Measurements from ENCODE around the gene COBL.
"Not testable (repeated sequence)": the region's sequence is repeated elsewhere in the genome, so short reads cannot be mapped to it uniquely, and the experiment has no call there.

Gene COBL

DNA sequence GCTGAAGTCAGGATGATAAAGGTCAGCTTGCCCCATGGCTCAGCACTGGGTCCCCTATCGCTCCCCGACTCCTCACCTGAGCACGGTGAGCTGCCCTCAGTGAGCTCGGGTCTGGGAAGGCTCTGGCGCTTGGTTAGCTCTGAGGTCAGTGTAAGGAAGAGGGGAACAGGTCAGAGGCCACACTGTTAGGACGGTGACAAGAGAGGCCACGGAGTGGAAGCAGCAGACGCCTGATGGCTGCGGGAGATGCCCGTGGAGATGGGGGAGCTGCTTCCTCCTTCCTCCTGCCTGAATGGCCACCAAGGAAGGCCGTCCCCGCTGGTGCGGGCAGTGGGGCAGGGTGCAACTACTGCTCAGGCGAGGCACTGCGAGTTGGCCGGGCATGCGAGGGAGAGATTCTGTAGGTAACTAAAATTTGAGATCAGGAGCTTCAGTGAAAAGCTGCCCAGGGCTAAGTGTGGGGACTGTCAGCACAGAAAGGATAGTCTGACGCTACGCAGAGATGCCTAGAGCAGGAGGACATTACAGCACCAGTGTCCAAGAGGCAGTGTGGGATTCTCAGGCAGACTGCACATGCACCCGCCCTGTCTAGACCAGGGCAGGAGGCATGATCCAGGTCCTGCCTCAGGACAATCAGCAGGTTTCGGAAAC, 302.6 kb downstream of the COBL start:
- no peak for DNase-seq

DNA sequence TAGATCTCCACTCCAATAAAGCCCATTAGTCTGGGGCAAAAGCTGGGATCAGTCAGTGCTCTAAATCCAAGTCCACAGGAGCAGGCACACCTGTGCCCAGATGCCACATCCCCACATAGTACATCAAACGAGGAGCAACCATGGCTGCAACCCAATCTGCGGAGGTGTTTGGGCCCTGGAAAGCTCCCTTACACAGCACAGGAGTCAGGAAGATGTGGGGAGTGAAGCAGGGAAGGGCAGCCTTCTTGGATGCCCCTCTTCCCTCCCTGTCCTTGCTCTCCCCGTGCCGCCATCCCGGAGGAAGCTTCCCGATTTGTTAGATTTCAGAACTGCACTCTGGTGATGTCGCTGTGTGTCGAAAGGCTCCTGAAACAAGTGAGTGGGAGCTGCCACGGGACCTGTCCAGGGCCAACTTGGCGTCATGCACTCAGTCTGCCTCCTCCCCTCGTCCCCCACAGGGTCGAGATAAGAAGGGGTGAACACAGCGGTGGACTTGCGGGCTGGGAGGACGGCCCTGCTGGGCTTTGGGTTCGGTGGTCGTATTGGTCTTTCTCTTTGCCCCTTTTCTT, 303.3 kb downstream of the COBL start:
- no peak for DNase-seq

DNA sequence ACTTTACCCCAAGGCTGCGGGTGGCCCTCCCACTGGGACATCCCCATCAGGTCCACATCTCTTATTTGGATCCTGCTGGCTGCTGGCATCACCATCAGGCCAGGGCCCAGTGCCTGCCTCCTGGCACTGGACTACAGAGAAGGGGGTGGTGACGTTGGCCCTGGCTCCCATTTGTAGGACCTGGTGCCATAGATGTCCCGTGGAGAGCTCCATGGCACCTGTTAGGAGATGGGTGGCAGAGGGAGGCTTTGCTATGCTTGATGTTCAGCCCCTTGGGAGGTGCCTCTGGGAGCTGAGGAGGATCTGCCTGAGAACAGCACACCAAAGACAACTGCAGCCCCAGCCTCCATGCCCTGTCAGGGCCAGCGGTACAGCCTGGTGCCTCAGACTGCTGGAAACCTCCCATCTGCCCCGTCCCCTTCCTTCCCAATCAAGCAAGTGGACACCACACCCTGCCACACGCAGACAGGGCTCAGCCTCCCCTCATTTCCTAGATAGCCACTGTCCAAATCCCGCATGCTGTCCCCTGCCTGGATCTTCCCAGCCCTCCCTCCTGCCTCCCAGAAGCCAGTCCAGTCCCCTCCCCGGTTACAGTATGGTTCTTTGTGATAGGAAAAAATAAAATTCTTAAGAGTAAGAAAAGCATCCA, 303.9 kb downstream of the COBL start:
- DNase-seq, result no peak

DNA sequence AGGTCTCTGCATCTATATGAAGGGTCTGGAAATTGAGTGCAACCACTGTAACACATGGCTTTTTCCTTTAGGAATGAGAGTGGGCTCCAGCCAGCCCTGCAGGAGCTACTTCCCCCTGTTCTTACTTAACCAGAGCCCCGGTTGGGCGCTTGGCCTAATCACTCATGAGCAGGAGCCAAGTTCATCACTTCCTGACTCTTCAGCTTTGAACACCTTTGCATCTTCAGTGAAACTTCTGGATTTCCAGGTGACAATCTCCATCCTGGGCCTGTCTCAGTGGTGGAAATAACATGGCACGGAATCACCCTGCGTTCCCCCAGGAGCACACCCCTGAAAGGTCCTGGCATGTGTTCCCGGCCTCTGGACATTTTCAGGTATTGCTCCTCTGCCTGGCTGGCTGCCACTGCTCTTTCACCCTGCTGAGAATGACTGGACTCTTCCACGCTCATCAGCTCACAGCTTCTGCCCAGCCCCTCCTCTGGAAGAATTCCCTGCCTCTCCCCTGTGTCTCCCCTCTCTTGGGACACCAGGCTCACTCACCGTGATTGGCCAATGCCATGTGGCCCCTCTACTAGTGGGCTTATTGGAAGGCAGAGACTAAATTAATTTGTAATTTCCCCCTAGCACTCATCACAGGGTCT, 304.8 kb downstream of the COBL start:
- no peak for DNase-seq

DNA sequence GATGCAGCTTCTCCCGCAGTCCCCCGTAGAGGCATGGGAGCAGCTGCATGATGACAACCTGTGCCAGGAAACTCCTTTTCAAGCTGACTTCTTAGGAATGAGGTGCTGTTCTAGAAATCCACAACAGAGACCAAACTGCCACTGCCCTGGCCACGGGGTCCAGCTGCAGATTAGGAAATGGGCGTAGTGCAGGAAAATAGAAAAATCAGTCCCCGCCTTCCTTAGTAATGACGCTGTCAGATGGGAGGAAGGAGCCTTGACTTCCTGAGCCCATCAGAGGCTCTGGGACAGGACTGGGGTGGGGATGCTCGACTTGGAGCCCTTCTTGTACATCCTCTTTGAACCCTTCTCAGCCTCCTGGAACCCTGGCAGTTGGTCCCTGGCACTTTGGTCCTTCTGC, 306.1 kb downstream of the COBL start:
- DNase-seq, result no peak

DNA sequence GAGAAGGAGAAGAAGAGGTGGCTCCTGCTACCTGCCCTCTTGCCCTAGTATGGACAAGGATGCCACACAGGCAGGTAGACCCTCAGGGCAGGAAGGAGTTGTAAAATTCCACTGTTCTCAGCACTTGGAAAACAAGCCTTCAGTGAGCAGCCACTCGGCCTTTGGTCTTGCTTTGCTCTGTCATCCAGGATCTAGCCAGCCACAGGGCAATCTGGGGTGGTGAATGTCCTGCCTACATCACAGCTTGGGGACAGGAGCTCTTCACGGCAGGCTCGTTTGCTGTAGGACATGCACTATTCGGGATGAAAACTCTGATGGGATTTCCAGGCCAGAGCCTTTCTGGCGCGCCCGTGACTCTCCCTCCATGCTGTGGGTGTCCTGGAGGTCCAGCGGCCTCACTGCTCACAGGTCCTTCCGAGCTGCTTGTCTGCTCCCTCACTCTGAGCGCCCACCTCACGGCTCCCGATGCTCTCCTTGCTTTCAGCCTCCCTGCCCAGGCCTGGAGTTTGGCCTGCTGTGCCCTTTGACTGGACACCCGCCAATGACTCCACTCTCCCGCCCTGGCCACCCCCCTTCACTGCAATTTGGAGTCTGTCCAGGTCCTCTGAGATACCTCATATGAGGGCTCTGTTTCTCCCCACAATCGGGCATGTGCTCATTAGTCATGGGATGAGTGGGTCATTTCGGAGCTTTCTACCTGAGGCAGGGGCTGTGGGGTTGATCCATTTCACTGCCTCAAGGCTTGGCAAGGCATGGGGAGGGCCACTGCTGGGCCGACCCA, 306.7 kb downstream of the COBL start:
- DNase-seq, result no peak

DNA sequence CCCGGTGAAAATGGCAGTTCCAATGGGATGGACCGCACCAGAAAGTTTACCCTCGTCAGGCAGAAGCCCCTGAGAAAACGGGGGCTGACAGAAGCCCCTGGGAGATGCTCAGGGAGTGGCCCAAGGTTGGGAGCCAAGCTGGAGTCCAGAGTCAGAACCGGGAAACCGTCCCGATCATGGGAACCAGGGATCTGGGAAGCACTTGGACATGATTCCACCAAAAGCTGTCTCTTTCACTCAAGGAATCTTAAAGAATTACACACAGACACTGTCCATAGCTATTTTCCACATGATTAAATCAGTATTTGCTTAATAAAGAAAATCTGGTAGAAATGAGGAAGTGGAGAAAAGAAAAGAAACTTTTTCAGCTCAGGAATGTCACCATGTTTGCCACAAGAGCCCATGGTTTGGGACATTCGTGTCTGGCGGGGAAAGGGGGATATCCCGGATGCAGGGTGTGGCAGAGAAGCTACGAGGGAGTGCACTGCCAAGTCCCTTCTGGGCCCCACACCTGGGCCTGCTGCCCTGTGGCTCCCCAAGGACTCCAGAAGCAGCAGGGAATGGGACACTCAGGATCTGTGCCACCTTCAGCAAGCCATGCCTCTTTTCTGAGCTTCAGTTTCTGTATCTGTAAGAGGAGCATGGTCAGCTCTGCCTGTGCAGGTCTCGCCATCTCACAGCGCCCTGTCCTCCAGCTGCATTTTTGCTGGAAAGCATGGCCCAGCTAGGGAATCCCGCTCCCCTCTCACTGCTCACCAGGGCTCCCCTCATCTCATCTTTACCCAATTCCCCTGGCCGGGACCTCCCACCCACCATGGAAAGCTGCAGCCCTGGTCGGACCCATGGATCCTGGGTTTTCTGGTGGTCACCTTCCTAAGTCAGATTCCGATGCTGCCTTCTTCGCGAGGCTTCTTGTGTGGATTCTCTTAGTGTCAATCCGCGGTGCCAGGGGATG, 308.8 kb downstream of the COBL start:
- no peak for DNase-seq

DNA sequence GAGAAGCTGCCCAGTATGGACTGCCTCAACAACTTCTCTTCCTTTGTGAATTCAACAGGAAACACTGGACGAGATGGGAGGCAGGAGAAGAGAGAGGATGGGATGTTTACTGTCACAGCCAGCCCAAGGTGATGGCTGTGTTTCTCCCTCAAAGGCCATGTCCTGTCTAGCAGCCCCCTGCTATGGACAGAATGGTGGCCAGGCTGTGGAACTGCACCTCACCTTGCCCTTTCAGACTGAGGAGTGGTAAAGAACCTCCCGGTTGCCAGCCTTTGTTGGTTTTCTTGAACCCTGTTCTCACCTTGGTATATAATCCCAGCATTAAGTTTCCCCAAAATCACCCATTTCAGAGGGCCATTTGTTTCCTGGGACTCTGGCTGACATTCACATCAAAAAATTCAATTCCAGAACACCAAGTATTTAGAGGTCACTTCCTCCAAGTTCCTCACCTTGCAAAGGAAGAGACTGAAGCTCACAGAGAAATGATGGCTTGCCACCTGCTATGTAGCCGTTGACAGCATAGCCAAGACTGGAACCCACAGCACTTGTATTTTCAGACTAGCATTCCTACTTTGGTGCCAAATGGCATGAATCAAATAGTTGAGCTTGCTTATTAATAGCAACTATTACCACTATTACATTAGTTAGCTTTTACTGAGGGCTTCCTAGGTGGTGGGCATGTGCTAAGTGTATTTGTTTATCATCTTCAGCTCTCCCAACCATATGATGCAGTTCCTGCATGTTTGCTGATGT, 309.9 kb downstream of the COBL start:
- DNase-seq, result no peak

DNA sequence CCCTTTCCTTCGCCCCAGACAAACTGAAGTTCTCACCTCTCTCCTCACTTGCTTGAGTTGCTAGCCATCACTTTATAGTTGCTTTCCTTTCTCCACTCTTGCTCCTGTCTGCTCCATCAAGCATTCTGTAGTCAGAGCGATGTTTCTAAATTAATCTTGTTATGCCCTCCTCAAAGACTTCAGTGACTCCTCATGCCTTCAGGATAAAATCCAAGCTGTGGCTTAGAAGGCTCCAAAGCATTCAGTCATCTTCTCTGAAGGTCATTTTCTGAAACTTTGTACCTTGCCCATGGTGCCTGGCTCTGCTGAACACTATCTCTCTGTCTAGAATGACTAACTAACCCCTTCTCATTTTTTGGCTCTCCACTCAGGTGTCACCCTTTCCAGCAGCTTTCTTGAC, 311.5 kb downstream of the COBL start:
- DNase-seq, result no peak

DNA sequence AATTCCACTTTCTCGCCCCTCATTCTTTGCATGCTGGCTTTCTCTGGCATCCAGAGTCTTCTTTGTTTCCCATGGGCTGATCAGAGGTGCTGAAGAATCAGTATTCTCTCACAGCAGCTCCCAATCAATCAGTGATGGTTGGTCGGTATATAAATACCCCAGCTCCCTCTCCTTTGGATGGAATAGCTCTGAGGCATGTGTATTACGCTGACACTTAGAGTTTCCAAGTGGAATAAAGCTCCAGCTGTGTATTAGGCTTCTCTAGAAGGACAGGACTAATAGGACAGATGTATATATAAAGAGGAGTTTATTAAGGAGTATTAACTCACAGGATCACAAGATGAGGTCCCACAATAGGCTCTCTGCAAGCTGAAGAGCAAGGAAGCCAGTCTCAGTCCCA, 315.7 kb downstream of the COBL start:
- DNase-seq, result no peak

DNA sequence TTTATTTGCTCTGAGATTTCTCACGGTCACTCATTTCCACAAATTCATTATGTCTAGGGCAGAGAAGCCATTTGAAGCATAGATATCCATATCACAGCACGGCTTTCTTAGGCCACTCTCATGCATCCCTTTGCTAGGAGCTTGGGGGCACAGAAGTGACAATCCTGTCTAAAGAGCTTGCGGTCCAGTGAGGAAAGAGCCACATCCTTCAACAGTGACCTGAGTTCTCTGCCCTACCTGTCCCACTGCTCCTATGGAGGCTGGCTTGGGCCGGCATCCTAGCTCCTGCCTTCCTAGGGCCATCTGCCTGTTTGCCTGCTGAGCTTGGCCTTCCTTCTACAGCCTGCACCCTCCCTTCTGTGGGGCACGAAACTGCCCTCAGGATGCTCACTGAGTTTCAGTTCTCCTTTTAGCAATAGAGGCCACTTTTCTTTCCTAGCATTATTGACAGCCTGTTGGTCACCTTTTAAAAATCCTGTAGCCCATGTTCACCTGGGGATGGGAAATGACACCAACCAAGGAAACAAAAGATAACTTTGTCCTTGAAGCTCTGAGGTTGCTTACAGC, 321.8 kb downstream of the COBL start:
- DNase-seq, result no peak

DNA sequence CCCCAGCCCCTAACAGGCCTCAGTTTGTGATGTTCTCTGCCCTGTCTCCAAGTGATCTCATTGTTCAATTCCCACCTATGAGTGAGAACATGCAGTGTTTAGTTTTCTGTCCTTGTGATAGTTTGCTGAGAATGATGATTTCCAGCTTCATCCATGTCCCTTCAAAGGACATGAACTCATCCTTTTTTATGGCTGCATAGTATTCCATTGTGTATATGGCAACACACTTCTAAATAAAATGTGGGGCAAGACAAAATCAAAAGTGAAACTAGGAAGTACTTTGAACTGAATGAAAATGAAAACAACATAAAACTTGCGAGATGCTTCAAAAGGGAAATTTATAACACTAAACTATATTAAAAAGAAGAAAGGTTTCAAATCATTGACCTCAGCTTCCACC, 326.4 kb downstream of the COBL start:
- DNase-seq, result not testable (repeated sequence)

DNA sequence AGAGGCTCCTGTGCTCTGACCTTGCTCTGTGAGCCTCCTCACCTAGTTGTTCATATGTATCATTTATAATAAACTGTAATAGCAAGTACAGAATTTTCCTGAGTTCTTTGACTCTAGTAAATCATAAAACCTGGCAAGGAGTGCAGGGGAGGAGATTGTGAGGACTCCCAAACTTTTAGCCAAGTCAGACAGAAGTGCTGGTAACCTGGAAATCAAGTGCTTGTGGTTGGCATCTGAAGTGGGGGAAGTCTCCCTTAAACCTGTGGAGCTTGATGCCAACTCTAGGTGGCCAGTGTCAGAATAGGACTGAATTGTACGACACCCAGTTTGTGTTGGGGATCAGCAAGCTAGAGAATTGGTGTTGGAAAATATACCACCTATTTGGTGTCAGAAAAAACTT, 327.6 kb downstream of the COBL start:
- DNase-seq, result no peak

DNA sequence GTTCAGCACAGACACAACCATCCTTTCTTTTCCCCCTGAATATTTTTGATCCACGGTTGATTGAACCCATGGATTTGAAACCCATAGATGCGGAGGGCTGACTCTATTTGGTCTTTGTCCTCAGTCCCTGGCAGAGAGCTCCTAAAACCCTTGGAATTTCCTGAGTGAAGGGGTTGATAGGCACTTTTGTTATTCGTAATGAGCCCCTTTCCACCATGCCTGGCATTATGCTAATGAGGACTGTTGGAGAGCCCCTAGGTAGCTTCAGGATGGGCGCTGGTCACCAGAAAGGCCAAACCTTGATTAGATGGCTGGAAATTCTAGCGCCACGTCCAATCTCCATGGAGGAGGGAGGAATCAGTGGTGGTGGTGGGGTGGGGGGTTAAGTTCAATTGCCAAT, 328.1 kb downstream of the COBL start:
- DNase-seq, result no peak

DNA sequence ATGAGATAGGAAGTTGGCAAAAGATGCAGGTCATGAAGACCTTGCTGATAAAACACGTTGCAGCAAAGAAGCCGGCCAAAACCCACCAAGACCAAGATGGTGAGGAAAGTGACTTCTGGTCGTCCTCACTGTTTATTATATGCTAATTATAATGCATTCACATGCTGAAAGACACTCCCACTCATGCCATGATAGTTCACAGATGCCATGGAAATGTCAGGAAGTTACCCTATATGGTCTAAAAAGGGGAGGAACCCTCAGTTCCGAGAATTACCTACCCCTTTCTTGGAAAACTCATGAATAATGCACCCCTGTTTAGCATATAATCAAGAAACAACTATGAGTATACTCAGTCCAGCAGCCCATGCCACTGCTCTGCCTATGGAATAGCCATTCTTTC, 331.5 kb downstream of the COBL start:
- no peak for DNase-seq

DNA sequence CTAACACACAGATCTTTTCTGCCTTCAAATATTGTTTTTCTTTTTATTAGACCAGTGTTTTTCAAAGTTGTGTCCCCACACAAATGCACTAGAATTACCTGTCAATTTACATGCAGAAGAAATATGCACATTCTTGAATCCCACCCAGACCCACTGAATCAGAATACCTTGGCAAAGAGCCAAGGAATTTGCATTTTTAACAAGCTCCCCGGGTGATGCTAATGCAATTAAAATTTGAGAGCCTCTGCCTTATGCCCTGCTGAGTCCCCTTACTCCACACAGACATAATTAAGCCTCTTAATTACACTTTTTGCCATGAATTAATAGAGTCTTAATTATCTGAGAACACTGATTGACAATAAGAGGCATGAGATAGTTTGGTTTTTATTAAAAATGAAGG, 332.8 kb downstream of the COBL start:
- no peak for DNase-seq

DNA sequence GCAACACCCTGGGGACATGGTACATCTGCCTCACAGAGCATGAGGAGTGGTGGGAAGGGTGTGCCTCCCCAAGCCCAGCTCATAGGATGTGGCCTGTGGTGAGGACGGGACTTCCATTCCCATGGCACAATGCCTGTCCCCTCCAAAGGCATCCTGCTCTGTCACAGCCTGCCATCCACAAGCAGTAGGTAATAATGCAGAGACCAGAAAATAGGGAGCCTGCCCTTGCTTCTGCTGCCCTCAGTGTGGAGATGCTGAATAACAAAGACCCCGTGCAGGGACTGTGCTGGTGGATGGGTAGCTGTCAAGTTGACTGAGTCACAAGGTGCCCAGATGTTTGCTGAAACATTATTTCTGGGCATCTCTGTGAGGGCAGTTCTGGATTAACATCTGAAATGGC, 334.0 kb downstream of the COBL start:
- DNase-seq, result no peak

DNA sequence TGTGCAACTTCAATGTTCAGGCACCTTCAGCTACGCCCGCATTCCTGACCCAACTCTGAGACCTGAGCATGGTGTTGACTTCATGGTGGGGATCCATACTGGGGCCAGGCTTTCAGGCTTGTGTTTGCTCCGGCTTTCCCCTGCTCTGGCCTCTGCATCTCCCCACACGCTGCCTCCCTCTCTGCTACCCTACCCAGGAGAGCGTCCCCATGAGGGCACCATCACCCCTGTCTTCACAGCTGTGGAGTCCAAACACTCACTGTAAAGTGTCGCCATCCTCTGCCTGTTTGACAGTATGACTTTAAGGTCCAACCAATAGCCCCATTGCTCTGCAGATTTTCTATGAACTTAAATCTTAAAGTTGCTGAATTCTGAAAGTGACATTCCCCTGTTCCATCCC, 334.9 kb downstream of the COBL start:
- DNase-seq, result no peak

DNA sequence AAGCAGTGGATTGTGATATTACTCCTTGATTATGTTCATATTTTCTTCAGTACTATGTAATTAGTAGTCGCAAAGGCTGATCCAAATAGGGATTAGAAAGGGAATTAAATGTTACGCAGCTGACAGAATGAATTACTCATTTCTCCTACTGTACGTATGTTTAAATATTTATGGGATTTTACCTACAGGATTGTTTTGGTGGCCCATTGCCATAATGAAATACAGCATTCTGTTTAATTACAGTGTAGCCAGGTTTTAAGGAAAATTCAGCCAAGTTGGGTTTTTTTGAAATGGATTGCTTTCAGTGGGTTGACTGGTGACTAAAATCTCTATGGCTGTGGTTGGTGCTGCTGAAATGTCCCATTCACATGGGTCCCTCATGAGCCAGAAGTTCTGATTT, 336.2 kb downstream of the COBL start:
- DNase-seq, result no peak

DNA sequence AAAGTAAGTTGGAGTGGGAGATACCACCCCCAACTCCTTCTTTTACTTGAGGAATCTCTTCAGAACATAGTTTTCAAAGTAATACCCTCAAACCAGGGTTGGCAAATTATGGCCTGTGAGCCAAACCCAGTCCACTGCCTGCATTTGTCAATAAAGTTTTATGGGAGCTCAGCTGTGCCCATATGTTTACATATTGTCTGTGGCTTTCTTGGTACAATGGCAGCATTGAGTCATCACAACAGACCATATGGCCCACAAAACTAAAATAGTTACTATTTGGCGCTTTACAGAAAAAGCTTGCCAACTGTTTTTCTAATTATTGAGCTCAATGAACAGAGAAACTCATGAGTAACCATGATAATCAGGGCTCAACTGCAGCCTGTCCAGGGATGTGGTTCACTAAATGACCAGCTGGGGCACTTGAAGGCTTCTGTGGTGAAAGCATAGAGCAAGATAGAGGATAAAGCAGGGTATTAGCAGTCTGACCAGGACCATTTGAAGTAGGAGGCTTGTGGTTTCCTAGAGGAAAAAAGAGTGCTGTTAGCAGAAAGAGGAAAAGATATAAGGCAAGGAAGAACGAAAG, 337.9 kb downstream of the COBL start:
- no peak for DNase-seq

DNA sequence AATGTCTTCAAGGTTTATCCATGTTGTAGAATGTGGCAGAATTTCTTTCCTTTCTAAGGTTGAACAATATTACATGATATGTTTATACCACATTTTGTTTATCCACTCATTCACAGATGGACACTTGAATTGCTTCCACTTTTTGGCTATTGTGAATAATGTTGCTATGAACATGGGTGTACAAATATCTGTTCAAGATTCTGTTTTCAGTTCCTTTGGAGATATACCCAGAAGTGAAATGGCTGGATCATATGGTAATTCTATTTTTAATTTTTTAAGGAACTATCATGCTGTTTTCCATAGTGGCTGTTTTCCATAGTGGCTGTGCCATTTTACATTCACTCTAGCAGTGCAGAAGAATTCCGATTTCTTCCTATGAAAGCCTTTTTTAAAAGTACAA, 339.2 kb downstream of the COBL start:
- DNase-seq, result no peak
